Prostate gland (tissue), 2 donors: ENCODE data around the gene ADSS2. TPM values are rescaled to one million over a fixed set of nuclear protein-coding genes. Genes with fewer than 3 reads are reported as not detected.
A peak's percentile ranks its signal among the peaks of the same experiment; 100 is the strongest.

ENCODE experiments used
- DNase-seq: peaks from one replicate; pipeline ENCODE4 v3.0.0-alpha.2; 2019; ENCODE audit warnings: low spot score
- H3K27ac ChIP-seq, 2 donors: fragments of 200-600 bp; sonication (generic); 2 replicates each; pipeline ENCODE4 v1.5.1; 2017 to 2019
- H3K27me3 ChIP-seq: fragments of 200-600 bp; sonication (generic); replicated peaks from 2 replicates; pipeline ENCODE4 v1.5.1; 2019; ENCODE audit not compliant: insufficient read depth
- H3K36me3 ChIP-seq, 2 donors: fragments of 200-600 bp; sonication (generic); 1 replicate in 1 of 2; 2 replicates in 1 of 2; pipeline versions ENCODE4 v1.5.1 to v1.8.1; 2017 to 2019
- H3K4me1 ChIP-seq: fragments of 200-600 bp; sonication (generic); replicated peaks from 2 replicates; pipeline ENCODE4 v1.5.1; 2019
- H3K4me3 ChIP-seq, 2 donors: fragments of 200-600 bp; sonication (generic); 2 replicates each; pipeline ENCODE4 v1.5.1; 2017 to 2019
- H3K9me3 ChIP-seq: fragments of 200-600 bp; sonication (generic); 2 replicates; pipeline ENCODE4 v1.5.1; 2017
- POLR2A ChIP-seq: fragments of 450-650 bp; IDR thresholded peaks from one replicate; pipeline ENCODE4 v1.6.1; 2016; ENCODE audit warnings: antibody characterized with exemption, mild to moderate bottlenecking
- POLR2AphosphoS5 ChIP-seq: sonication (generic); formaldehyde crosslinking; IDR thresholded peaks from one replicate; pipeline ENCODE4 v1.6.1; 2017; ENCODE audit warnings: antibody characterized with exemption
- WGBS: methylation state at CpG from one replicate; pipeline ENCODE4 v1.1.5; 2018; 5-methylcytosine and 5-hydroxymethylcytosine counted together
- intact Hi-C: fragments of 100-400 bp; cut with DNase I; formaldehyde crosslinking; loops from one replicate; pipeline ENCODE4 v1.14.2; 2022
- total RNA-seq, 2 donors: library from RNA; depleted of rRNA; stranded (reverse); fragments of >200 nt; gene quantifications; one replicate each; pipeline ENCODE4 v1.1.0, GENCODE V29; 2016
- TF ChIP-seq, protein P1 (sequence below), 4 experiments: fragments of 200-600 bp in 2 of 4; fragments of 450-650 bp in 2 of 4; sonication (generic) in 2 of 4; IDR thresholded peaks; 1 replicate in 3 of 4; 2 replicates in 1 of 4; pipeline ENCODE4 v1.5.1; 2016 to 2019; ENCODE audit warnings: antibody characterized with exemption in 4 of 4, mild to moderate bottlenecking in 2 of 4, moderate library complexity in 2 of 4

ADSS2 gene
- total RNA-seq, 2 donors from 2014 or later: 42.5 to 43.2 TPM

DNA sequence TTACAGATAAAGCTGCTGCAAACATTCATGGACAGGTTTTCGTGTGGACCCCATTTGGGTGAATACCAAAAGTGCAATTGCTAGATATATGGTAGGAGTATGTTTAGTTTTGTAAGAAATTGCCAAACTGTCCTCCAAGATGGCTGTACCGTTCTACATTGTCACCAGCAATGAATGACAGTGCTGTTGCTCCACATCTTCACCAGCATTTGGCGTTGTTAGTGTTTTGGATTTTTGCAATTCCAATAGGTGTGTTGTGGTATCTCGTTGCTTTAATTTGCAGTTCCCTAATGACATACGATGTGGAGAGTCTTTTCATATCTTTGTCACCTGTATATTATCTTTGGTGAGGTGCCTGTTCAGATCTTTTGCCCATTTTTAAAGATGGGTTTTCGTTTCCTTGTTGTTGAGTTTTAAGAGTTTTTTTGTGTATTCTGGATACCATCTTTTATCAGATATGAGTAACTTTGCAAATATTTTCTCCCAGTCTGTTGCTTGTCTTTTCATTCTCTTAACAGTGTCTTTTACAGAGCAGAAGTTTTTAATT, 21.4 kb upstream of the ADSS2 start:
- 89% methylated on average over 6 of the region's 6 CpGs for WGBS
- intact Hi-C loops: no loop called here
- no peaks in the 10 kb centered on the region for H3K9me3 ChIP-seq

DNA sequence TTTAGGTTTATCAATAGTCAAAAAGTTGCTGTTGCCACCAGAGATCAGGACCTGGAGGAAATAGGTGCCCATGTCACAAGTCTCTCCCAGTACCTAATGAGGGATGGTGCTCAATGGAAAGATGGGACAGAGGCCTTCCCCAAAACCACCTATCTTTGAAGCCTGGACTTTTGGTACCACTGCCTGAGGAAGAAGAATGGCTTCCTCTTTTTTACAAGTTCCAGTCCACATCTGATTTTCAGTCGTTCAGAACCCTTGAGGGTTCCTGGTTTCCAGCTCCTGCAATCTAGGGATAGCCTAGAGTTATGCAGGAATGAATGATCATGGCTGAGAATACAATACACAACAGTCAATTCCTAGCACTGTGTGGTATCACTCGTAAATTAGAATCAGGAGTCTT, 15.0 kb upstream of the ADSS2 start:
- intact Hi-C loops: no loop called here
- H3K4me1 ChIP-seq: no peaks in the 10 kb centered on the region
- H3K9me3 ChIP-seq: no peaks in the 10 kb centered on the region
- no peaks in the 10 kb centered on the region for H3K27me3 ChIP-seq
- no peak overlapping the region for H3K27ac ChIP-seq
- DNase-seq: no peak
- no peak for TF ChIP-seq POLR2AphosphoS5
- 83% methylated on average over 2 of the region's 2 CpGs for WGBS
- H3K4me3 ChIP-seq: no peak overlapping the region
- no peaks in the 10 kb centered on the region for H3K36me3 ChIP-seq

More for the DNA sequence above, 21.4 kb upstream of the ADSS2 start:
- Histone ChIP-seq H3K4me1 (no peaks in the 10 kb centered on the region), H3K4me3 (no peak overlapping the region), H3K36me3 (no peaks in the 10 kb centered on the region), H3K27me3 (no peaks in the 10 kb centered on the region), H3K27ac (no peak overlapping the region)
- no peak for TF ChIP-seq POLR2A
- TF ChIP-seq, protein P1, sequence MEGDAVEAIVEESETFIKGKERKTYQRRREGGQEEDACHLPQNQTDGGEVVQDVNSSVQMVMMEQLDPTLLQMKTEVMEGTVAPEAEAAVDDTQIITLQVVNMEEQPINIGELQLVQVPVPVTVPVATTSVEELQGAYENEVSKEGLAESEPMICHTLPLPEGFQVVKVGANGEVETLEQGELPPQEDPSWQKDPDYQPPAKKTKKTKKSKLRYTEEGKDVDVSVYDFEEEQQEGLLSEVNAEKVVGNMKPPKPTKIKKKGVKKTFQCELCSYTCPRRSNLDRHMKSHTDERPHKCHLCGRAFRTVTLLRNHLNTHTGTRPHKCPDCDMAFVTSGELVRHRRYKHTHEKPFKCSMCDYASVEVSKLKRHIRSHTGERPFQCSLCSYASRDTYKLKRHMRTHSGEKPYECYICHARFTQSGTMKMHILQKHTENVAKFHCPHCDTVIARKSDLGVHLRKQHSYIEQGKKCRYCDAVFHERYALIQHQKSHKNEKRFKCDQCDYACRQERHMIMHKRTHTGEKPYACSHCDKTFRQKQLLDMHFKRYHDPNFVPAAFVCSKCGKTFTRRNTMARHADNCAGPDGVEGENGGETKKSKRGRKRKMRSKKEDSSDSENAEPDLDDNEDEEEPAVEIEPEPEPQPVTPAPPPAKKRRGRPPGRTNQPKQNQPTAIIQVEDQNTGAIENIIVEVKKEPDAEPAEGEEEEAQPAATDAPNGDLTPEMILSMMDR (IDR thresholded peaks at IDR 0.05): no peak
- TF ChIP-seq POLR2AphosphoS5: no peak
- no peak for DNase-seq

DNA sequence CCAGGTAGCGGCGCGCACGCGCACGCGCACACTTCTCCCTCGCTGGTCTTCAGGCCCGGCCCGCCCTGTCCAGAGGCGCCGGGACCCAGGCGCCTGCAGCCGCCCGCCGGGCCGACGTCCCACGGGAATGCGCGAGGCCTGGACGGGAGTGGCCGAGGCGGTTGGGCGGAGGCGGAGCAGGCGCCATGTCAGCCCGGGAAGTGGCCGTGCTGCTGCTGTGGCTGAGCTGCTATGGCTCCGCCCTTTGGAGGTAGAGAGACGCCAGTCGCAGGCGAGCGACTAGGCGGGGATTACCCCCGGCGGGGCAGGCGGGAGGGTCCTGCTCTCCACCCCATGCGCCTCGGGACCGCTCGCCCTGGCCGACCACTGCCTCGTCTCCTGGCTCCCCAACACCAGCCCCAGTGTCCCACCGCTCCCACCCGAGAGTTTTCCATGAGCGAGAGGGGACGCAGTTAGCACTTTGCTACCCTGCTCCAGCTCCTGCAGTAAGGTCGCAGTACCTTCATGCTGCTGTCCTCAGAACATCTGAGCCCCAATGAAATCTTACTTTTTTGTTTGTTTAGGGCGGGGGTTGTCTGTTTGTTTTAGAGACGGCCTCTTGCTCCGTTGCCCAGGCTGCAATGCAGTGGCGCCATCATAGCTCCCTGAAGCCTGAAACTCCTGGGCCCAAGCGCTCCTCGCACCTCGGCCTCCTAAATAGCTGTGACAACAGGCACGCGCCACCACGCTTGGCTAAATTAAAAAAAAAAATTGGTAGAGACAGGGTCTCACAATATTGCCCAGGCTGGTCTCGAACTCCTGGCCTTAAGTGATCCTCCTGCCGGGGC, 9.7 kb upstream of the ADSS2 start, which contains the start of gene CATSPERE:
Gene CATSPERE, plus strand, starts transcription at position 29 of the 827 bp plus-strand sequence. Its CDS starts 157 bp downstream, at position 186.
- peak; percentile 85 for DNase-seq
- Histone ChIP-seq H3K4me1 (no peaks in the 10 kb centered on the region), H3K9me3 (no peaks in the 10 kb centered on the region), H3K4me3 (peak within 1 kb of the TSS; percentile 43 to 47), H3K27me3 (no peaks in the 10 kb centered on the region), H3K36me3 (no peaks in the 10 kb centered on the region), H3K27ac (peak within 1 kb of the TSS; percentile 86 to 89)
- 16% methylated on average over 56 of the region's 61 CpGs for WGBS
- TF ChIP-seq POLR2A (peak; percentile 66), POLR2AphosphoS5 (peak; percentile 43)
- TF ChIP-seq, protein P1 (IDR thresholded peaks at IDR 0.05): peak in 1 of 4 experiments; percentile 35
- intact Hi-C loops: loop anchor here (5.0 kb wide), 1 partner anchor 191 kb away; the partner anchor contains the start of gene DESI2

DNA sequence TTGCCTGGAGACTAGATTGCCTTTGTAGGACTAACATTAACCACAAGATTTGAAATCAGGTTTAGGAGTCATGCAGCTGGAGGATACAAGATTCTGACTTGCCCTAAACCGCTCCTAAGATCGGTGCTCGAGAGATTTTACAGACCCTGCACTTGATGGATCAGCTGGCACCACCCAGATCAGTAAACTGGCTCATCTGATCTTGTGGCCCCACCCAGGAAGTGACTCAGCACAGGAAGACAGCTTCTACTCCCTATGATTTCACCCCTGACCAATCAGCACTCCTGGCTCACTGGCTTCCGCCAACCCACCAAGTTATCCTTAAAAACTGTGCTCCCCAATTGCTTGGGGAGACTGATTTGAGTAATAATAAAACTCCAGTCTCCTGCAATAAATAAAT, 8.5 kb upstream of the ADSS2 start:
- Histone ChIP-seq H3K27me3 (no peaks in the 10 kb centered on the region), H3K4me1 (no peaks in the 10 kb centered on the region), H3K9me3 (no peaks in the 10 kb centered on the region), H3K4me3 (no peak overlapping the region), H3K27ac (peak overlapping the region in 1 of 2 donors; percentile 89), H3K36me3 (no peaks in the 10 kb centered on the region)
- no peak for TF ChIP-seq POLR2AphosphoS5
- intact Hi-C loops: loop anchor here (5.0 kb wide), 1 partner anchor 192 kb away; the partner anchor contains the start of gene DESI2
- no peak for DNase-seq
- 96% methylated on average over 4 of the region's 4 CpGs for WGBS

DNA sequence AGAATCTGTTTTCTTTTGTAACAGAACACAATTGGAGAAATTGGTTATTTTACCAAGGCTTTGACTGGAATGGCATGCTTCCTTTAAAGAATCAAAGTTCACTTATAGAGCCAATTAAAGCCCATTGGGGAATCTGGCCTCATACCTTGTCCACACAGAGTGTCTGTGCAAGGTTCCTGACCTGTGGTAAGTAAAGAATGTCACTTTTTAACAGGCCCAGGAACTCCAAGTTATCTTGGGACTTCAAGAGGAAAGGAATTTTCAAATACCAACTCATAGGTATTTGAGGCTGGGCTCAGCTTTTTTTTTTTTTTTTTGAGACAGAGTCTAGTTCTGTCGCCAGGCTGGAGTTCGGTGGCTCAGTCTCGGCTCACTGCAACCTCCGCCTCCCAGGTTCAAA, 7.1 kb upstream of the ADSS2 start:
- intact Hi-C loops: loop anchor here (10.0 kb wide), 2 partner anchors 244 to 614 kb away; no protein-coding TSS in a partner anchor
- no peaks in the 10 kb centered on the region for H3K36me3 ChIP-seq
- no peaks in the 10 kb centered on the region for H3K27me3 ChIP-seq
- no peak overlapping the region for H3K4me3 ChIP-seq
- H3K27ac ChIP-seq: no peak overlapping the region
- DNase-seq: no peak
- TF ChIP-seq, protein P1 (IDR thresholded peaks at IDR 0.05): no peak
- TF ChIP-seq POLR2AphosphoS5 (no peak), POLR2A (no peak)
- H3K4me1 ChIP-seq: no peaks in the 10 kb centered on the region
- 96% methylated on average over 4 of the region's 4 CpGs for WGBS
- no peaks in the 10 kb centered on the region for H3K9me3 ChIP-seq
